ENCODE results near the gene BMPR1A. TPM values are rescaled to one million over a fixed set of nuclear protein-coding genes. Genes with fewer than 3 reads are reported as not detected.
A peak's percentile ranks its signal among the peaks of the same experiment; 100 is the strongest.
"Not testable (repeated sequence)": the region's sequence is repeated elsewhere in the genome, so short reads cannot be mapped to it uniquely, and the experiment has no call there.

The BMPR1A gene
- total RNA-seq, 4 donors from 2014 or later, result 72.7 to 89.5 (median 84.2) TPM

GRCh38 chr10:86976362-86977056 is 220.1 kb downstream of the BMPR1A start:
- intact Hi-C loops (cut with DNase I), result no loop called here
- TF ChIP-seq POLR2A (IDR thresholded peaks at IDR 0.05) (no peak), CTCF (IDR thresholded peaks at IDR 0.05) (no peak)
- Histone ChIP-seq H3K4me1 (peaks cover 10 to 51% of the 10 kb centered on the region in 2 donors), H3K27ac (no peak overlapping the region), H3K4me3 (replicated peaks in 1 of 3) (no peak overlapping the region), H3K9me3 (no peaks in the 10 kb centered on the region), H3K27me3 (no peaks in the 10 kb centered on the region), H3K36me3 (no peaks in the 10 kb centered on the region)
- DNase-seq, result no peak
- WGBS, 2 donors, result 94 to 98% methylated on average over 5 of the region's 5 CpGs

- peak overlapping the region in 2 of 3 donors; percentile 32 to 40 for H3K27ac ChIP-seq
- DNase-seq, result peak; percentile 41 to 49
- 59 to 61% methylated on average over 3 of the region's 3 CpGs for WGBS, 2 donors
- H3K9me3 ChIP-seq; intact Hi-C loops (cut with DNase I); H3K36me3 ChIP-seq; H3K27me3 ChIP-seq; H3K4me3 ChIP-seq (replicated peaks in 1 of 3): not testable (repeated sequence)
- H3K4me1 ChIP-seq, result peaks cover 6 to 37% of the 10 kb centered on the region in 2 donors
Measured at GRCh38 chr10:86978457-86978856, 222.0 kb downstream of the BMPR1A start.

- intact Hi-C loops (cut with DNase I), result no loop called here
- 82 to 83% methylated on average over 2 to 4 of the region's 4 CpGs for WGBS, 2 donors
- Histone ChIP-seq H3K4me1 (peaks cover 3 to 29% of the 10 kb centered on the region in 2 donors), H3K27ac (peak overlapping the region in 2 of 3 donors; percentile 18 to 39), H3K9me3 (no peaks in the 10 kb centered on the region), H3K27me3 (no peaks in the 10 kb centered on the region), H3K36me3 (no peaks in the 10 kb centered on the region), H3K4me3 (replicated peaks in 1 of 3) (no peak overlapping the region)
- no peak for TF ChIP-seq CTCF (IDR thresholded peaks at IDR 0.05)
- no peak for TF ChIP-seq POLR2A (IDR thresholded peaks at IDR 0.05)
- no peak for DNase-seq
Measured at GRCh38 chr10:86979296-86979818, 222.9 kb downstream of the BMPR1A start.

- no peak for DNase-seq
- no peak overlapping the region for H3K4me3 ChIP-seq (replicated peaks in 1 of 3)
- no peaks in the 10 kb centered on the region for H3K27me3 ChIP-seq
- peaks cover 0 to 24% of the 10 kb centered on the region in 2 donors for H3K4me1 ChIP-seq
- no peak for TF ChIP-seq CTCF (IDR thresholded peaks at IDR 0.05)
- TF ChIP-seq POLR2A (IDR thresholded peaks at IDR 0.05), result no peak
- peak overlapping the region; percentile 18 to 47 (median 39) for H3K27ac ChIP-seq
- no peaks in the 10 kb centered on the region for H3K36me3 ChIP-seq
- WGBS, 2 donors, result 32 to 36% methylated on average over 3 of the region's 3 CpGs
- intact Hi-C loops (cut with DNase I), result no loop called here
- H3K9me3 ChIP-seq, result no peaks in the 10 kb centered on the region
Measured at GRCh38 chr10:86979977-86980448, 223.6 kb downstream of the BMPR1A start.

- H3K36me3 ChIP-seq; H3K27me3 ChIP-seq; intact Hi-C loops (cut with DNase I); H3K4me3 ChIP-seq (replicated peaks in 1 of 3); DNase-seq; H3K9me3 ChIP-seq: not testable (repeated sequence)
- H3K4me1 ChIP-seq, result peaks cover 0 to 24% of the 10 kb centered on the region in 2 donors
- peak overlapping the region in 1 of 3 donors; percentile 47 for H3K27ac ChIP-seq
- WGBS, 2 donors, result 87 to 91% methylated on average over 6 of the region's 6 CpGs
Measured at GRCh38 chr10:86981020-86981419, 224.6 kb downstream of the BMPR1A start.

GRCh38 chr10:86981716-86982115 is 225.3 kb downstream of the BMPR1A start:
- H3K4me3 ChIP-seq (replicated peaks in 1 of 3), result no peak overlapping the region
- DNase-seq, result no peak
- 89 to 93% methylated on average over 5 of the region's 5 CpGs for WGBS, 2 donors
- H3K4me1 ChIP-seq, result peaks cover 0 to 24% of the 10 kb centered on the region in 2 donors
- no peaks in the 10 kb centered on the region for H3K27me3 ChIP-seq
- no peak overlapping the region for H3K27ac ChIP-seq
- no peaks in the 10 kb centered on the region for H3K36me3 ChIP-seq
- no peak for TF ChIP-seq POLR2A (IDR thresholded peaks at IDR 0.05)
- no peak for TF ChIP-seq CTCF (IDR thresholded peaks at IDR 0.05)
- H3K9me3 ChIP-seq, result no peaks in the 10 kb centered on the region
- intact Hi-C loops (cut with DNase I), result no loop called here
